Mesenchymal stem cell (in vitro differentiated cells and primary cell): ENCODE results near the gene ALK.

ENCODE experiments used
- DNase-seq: peaks from one replicate; pipeline ENCODE4 v3.0.0-alpha.2; 2013
- H2AFZ ChIP-seq: one replicate; pipeline ENCODE4 v1.6.1; 2013; ENCODE audit warnings: low read depth, mild to moderate bottlenecking, control low read depth, inconsistent platforms, low read length, moderate library complexity
- H2AK5ac ChIP-seq: 2 replicates; pipeline ENCODE4 v1.6.1; 2013; ENCODE audit warnings: low read length, moderate library complexity, mild to moderate bottlenecking, inconsistent platforms; ENCODE audit not compliant: severe bottlenecking
- H2BK120ac ChIP-seq: one replicate; pipeline ENCODE4 v1.6.1; 2013; ENCODE audit warnings: low read depth, mild to moderate bottlenecking, inconsistent platforms, low read length, moderate library complexity
- H2BK12ac ChIP-seq, 2 experiments: one replicate each; pipeline ENCODE4 v1.6.1; 2013; ENCODE audit warnings: inconsistent platforms in 2 of 2, low read length in 2 of 2, mild to moderate bottlenecking in 2 of 2, moderate library complexity in 2 of 2, control low read depth in 1 of 2
- H2BK15ac ChIP-seq: one replicate; pipeline ENCODE4 v1.6.1; 2013; ENCODE audit warnings: mild to moderate bottlenecking, low read depth, inconsistent platforms; ENCODE audit not compliant: poor library complexity, severe bottlenecking
- H2BK5ac ChIP-seq: 2 replicates; pipeline ENCODE4 v1.6.1; 2013; ENCODE audit warnings: low read depth, mild to moderate bottlenecking, low read length, control low read depth, inconsistent platforms; ENCODE audit not compliant: poor library complexity, severe bottlenecking
- H3K14ac ChIP-seq, 2 experiments: one replicate each; pipeline ENCODE4 v1.6.1; 2013; ENCODE audit warnings: inconsistent platforms in 2 of 2, low read length in 2 of 2, control low read depth in 1 of 2, mild to moderate bottlenecking in 1 of 2, moderate library complexity in 1 of 2
- H3K18ac ChIP-seq, 2 experiments: one replicate each; pipeline ENCODE4 v1.6.1; 2013; ENCODE audit warnings: inconsistent platforms in 2 of 2, low read length in 2 of 2, control low read depth in 1 of 2, low read depth in 1 of 2, mild to moderate bottlenecking in 1 of 2
- H3K23ac ChIP-seq, 2 experiments: one replicate each; pipeline ENCODE4 v1.6.1; 2013; ENCODE audit warnings: inconsistent platforms in 2 of 2, low read length in 2 of 2, mild to moderate bottlenecking in 2 of 2, moderate library complexity in 2 of 2, control low read depth in 1 of 2
- H3K27ac ChIP-seq: 2 replicates; pipeline ENCODE4 v1.5.1; 2013; ENCODE audit warnings: mild to moderate bottlenecking, moderate library complexity, low read length, control low read depth, inconsistent platforms; ENCODE audit not compliant: poor library complexity, severe bottlenecking
- H3K27me3 ChIP-seq, 2 experiments: 2 replicates each; pipeline versions ENCODE4 v1.6.1 to v1.7.0; 2013; ENCODE audit warnings: low read length in 2 of 2, mild to moderate bottlenecking in 2 of 2, moderate library complexity in 2 of 2, control low read depth in 1 of 2, inconsistent platforms in 1 of 2; ENCODE audit not compliant: control insufficient read depth in 1 of 2, insufficient read depth in 1 of 2
- H3K36me3 ChIP-seq, 2 experiments: 2 replicates each; pipeline versions ENCODE4 v1.6.1 to v1.7.0; 2013; ENCODE audit warnings: low read length in 2 of 2, control low read depth in 1 of 2, inconsistent platforms in 1 of 2, low read depth in 1 of 2, mild to moderate bottlenecking in 1 of 2; ENCODE audit not compliant: insufficient read depth in 2 of 2, control insufficient read depth in 1 of 2
- H3K4ac ChIP-seq, 2 experiments: one replicate each; pipeline ENCODE4 v1.6.1; 2013; ENCODE audit warnings: inconsistent platforms in 2 of 2, low read length in 2 of 2, mild to moderate bottlenecking in 2 of 2, moderate library complexity in 2 of 2, control low read depth in 1 of 2, low read depth in 1 of 2
- H3K4me1 ChIP-seq: 2 replicates; pipeline ENCODE4 v1.6.1; 2013; ENCODE audit warnings: low read depth, low read length, control low read depth; ENCODE audit not compliant: control insufficient read depth, insufficient read depth
- H3K4me2 ChIP-seq: 2 replicates; pipeline ENCODE4 v1.6.1; 2013; ENCODE audit warnings: low read length, mild to moderate bottlenecking, inconsistent platforms; ENCODE audit not compliant: poor library complexity, severe bottlenecking
- H3K4me3 ChIP-seq, 2 experiments: 2 replicates each; pipeline versions ENCODE4 v1.5.1 to v1.7.0; 2013; ENCODE audit warnings: low read length in 2 of 2, mild to moderate bottlenecking in 2 of 2, control low read depth in 1 of 2, low read depth in 1 of 2; ENCODE audit not compliant: insufficient read depth in 1 of 2
- H3K79me1 ChIP-seq: replicated peaks from 2 replicates; pipeline ENCODE4 v1.6.1; 2013; ENCODE audit warnings: mild to moderate bottlenecking, control low read depth, low read length, inconsistent platforms; ENCODE audit not compliant: poor library complexity, severe bottlenecking
- H3K9ac ChIP-seq: 2 replicates; pipeline ENCODE4 v1.7.0; 2013; ENCODE audit warnings: mild to moderate bottlenecking, low read length, moderate library complexity
- H3K9me3 ChIP-seq: 2 replicates; pipeline ENCODE4 v1.7.0; 2013; ENCODE audit warnings: mild to moderate bottlenecking, low read length; ENCODE audit not compliant: control insufficient read depth
- H4K8ac ChIP-seq: one replicate; pipeline ENCODE4 v1.6.1; 2013; ENCODE audit warnings: inconsistent platforms, mild to moderate bottlenecking, low read length, moderate library complexity
- H4K91ac ChIP-seq: one replicate; pipeline ENCODE4 v1.6.1; 2013; ENCODE audit warnings: mild to moderate bottlenecking, low read length, inconsistent platforms
- WGBS: methylation state at CpG from one replicate; pipeline ENCODE4 v1.1.7; 2013; ENCODE audit warnings: mixed read lengths; 5-methylcytosine and 5-hydroxymethylcytosine counted together

ALK gene

GRCh38 chr2:29628108-29628745 lies 293.2 kb downstream of the ALK start:
- Histone ChIP-seq H3K27me3 (no peaks in the 10 kb centered on the region), H3K9ac (peak overlapping the region; percentile 20), H2BK120ac (no peak overlapping the region), H3K4me2 (no peak overlapping the region), H2AK5ac (no peak overlapping the region), H2BK15ac (no peak overlapping the region), H3K9me3 (no peaks in the 10 kb centered on the region), H3K14ac (no peak overlapping the region), H3K27ac (no peak overlapping the region), H3K4me3 (peak overlapping the region in 1 of 2 experiments; percentile 15), H4K8ac (no peak overlapping the region), H2BK12ac (no peak overlapping the region), H3K4ac (no peak overlapping the region), H3K36me3 (no peaks in the 10 kb centered on the region), H4K91ac (no peak overlapping the region), H3K79me1 (no peaks in the 10 kb centered on the region), H3K23ac (no peak overlapping the region), H3K4me1 (no peaks in the 10 kb centered on the region), H3K18ac (no peak overlapping the region), H2BK5ac (no peak overlapping the region), H2AFZ (no peak overlapping the region)
- 47% methylated on average over 1 of the region's 2 CpGs for WGBS
- no peak for DNase-seq

- no peak overlapping the region for H2BK15ac ChIP-seq
- H3K4me3 ChIP-seq = no peak overlapping the region
- no peak overlapping the region for H3K14ac ChIP-seq
- 5% methylated on average over 3 of the region's 5 CpGs for WGBS
- H3K18ac ChIP-seq = no peak overlapping the region
- no peak overlapping the region for H2BK5ac ChIP-seq
- H3K36me3 ChIP-seq = no peaks in the 10 kb centered on the region
- H2AFZ ChIP-seq = no peak overlapping the region
- H3K23ac ChIP-seq = no peak overlapping the region
- H3K27me3 ChIP-seq = no peaks in the 10 kb centered on the region
- H4K91ac ChIP-seq = no peak overlapping the region
- no peaks in the 10 kb centered on the region for H3K4me1 ChIP-seq
- DNase-seq = peak; percentile 32
- H3K4ac ChIP-seq = no peak overlapping the region
- H2BK12ac ChIP-seq = no peak overlapping the region
- no peak overlapping the region for H4K8ac ChIP-seq
- no peak overlapping the region for H2AK5ac ChIP-seq
- no peaks in the 10 kb centered on the region for H3K9me3 ChIP-seq
- H2BK120ac ChIP-seq = no peak overlapping the region
- no peak overlapping the region for H3K4me2 ChIP-seq
- H3K9ac ChIP-seq = no peak overlapping the region
- no peaks in the 10 kb centered on the region for H3K79me1 ChIP-seq
- no peak overlapping the region for H3K27ac ChIP-seq
Observed at GRCh38 chr2:29627279-29627711, 294.1 kb downstream of the ALK start.

- H3K9ac ChIP-seq = no peak overlapping the region
- no peak overlapping the region for H3K4ac ChIP-seq
- no peak overlapping the region for H4K8ac ChIP-seq
- no peaks in the 10 kb centered on the region for H3K36me3 ChIP-seq
- H3K27me3 ChIP-seq = no peaks in the 10 kb centered on the region
- H3K79me1 ChIP-seq = no peaks in the 10 kb centered on the region
- no peak overlapping the region for H3K23ac ChIP-seq
- H3K4me1 ChIP-seq = no peaks in the 10 kb centered on the region
- H2BK5ac ChIP-seq = no peak overlapping the region
- H3K14ac ChIP-seq = no peak overlapping the region
- H2BK15ac ChIP-seq = no peak overlapping the region
- DNase-seq = no peak
- H3K4me3 ChIP-seq = no peak overlapping the region
- no peaks in the 10 kb centered on the region for H3K9me3 ChIP-seq
- no peak overlapping the region for H2AFZ ChIP-seq
- no peak overlapping the region for H3K18ac ChIP-seq
- H3K4me2 ChIP-seq = no peak overlapping the region
- H2BK12ac ChIP-seq = no peak overlapping the region
- H4K91ac ChIP-seq = no peak overlapping the region
- no peak overlapping the region for H2BK120ac ChIP-seq
- WGBS = 75% methylated on average over 1 of the region's 1 CpG
- no peak overlapping the region for H3K27ac ChIP-seq
- no peak overlapping the region for H2AK5ac ChIP-seq
Observed at GRCh38 chr2:29620890-29621289, 300.5 kb downstream of the ALK start.

- no peak overlapping the region for H4K8ac ChIP-seq
- no peak overlapping the region for H3K23ac ChIP-seq
- no peak overlapping the region for H4K91ac ChIP-seq
- WGBS = 91% methylated on average over 6 of the region's 6 CpGs
- H2BK120ac ChIP-seq = no peak overlapping the region
- H2AK5ac ChIP-seq = no peak overlapping the region
- H3K27me3 ChIP-seq = no peaks in the 10 kb centered on the region
- H3K14ac ChIP-seq = no peak overlapping the region
- no peak overlapping the region for H3K4me3 ChIP-seq
- H2BK15ac ChIP-seq = no peak overlapping the region
- H3K79me1 ChIP-seq = no peaks in the 10 kb centered on the region
- no peaks in the 10 kb centered on the region for H3K9me3 ChIP-seq
- no peak for DNase-seq
- no peak overlapping the region for H3K4ac ChIP-seq
- no peaks in the 10 kb centered on the region for H3K36me3 ChIP-seq
- H3K4me2 ChIP-seq = no peak overlapping the region
- H3K18ac ChIP-seq = no peak overlapping the region
- H3K9ac ChIP-seq = no peak overlapping the region
- no peak overlapping the region for H2BK12ac ChIP-seq
- H2AFZ ChIP-seq = no peak overlapping the region
- no peak overlapping the region for H2BK5ac ChIP-seq
- H3K27ac ChIP-seq = no peak overlapping the region
- no peaks in the 10 kb centered on the region for H3K4me1 ChIP-seq
Observed at GRCh38 chr2:29619689-29620088, 301.7 kb downstream of the ALK start.
